Right ventricle myocardium superior (tissue), 1 donor: ENCODE measurements around the gene GSTA3. TPM values are rescaled to one million over a fixed set of nuclear protein-coding genes. Genes with fewer than 3 reads are reported as not detected.
"Not testable (repeated sequence)": the region's sequence is repeated elsewhere in the genome, so short reads cannot be mapped to it uniquely, and the experiment has no call there.

Experiments
- ATAC-seq: fragments of 200-7000 bp; cut with Tn5 transposase; one replicate; pipeline ENCODE4 v1.9.1; 2020; ENCODE audit warnings: mild to moderate bottlenecking; ENCODE audit not compliant: poor library complexity
- DNase-seq: peaks from one replicate; pipeline ENCODE4 v3.0.0-alpha.2; 2020
- intact Hi-C: fragments of 100-400 bp; cut with DNase I; formaldehyde crosslinking; loops from one replicate; pipeline ENCODE4 v1.11.2; 2022
- total RNA-seq: library from RNA; stranded (reverse); fragmentation: NEBNext Ultra II Directional; extraction: Animal tissue kit (Norgen Biotek cat#: 25700); gene quantifications from one replicate; pipeline ENCODE4 v1.2.1, GENCODE V29; 2021
- donor health status: DM: no; HTN: yes; CAD: no; lungs with severe emphysema.

GSTA3 gene
- total RNA-seq, 1 donor from 2014 or later = not detected

- intact Hi-C loops, ATAC-seq, DNase-seq: not testable (repeated sequence)
These were observed 9.3 kb upstream of the GSTA3 start for GRCh38 chr6:52918771-52919170.

GRCh38 chr6:52918027-52918686, 8.7 kb upstream of the GSTA3 start:
- intact Hi-C loops, DNase-seq, ATAC-seq: not testable (repeated sequence)

GRCh38 chr6:52914516-52914915, 5.0 kb upstream of the GSTA3 start:
- intact Hi-C loops = no loop called here
- no peak for ATAC-seq
- DNase-seq = no peak

GRCh38 chr6:52910091-52910490, 593 bp upstream of the GSTA3 start:
- intact Hi-C loops = no loop called here
- no peak for DNase-seq
- ATAC-seq = no peak

GRCh38 chr6:52909131-52909530, 367 bp downstream of the GSTA3 start:
- ATAC-seq (no peak), DNase-seq (no peak)
- intact Hi-C loops = no loop called here

- ATAC-seq = no peak
- intact Hi-C loops = no loop called here
- no peak for DNase-seq
These were observed 972 bp downstream of the GSTA3 start for GRCh38 chr6:52908526-52908925.

- ATAC-seq (no peak), DNase-seq (no peak)
- intact Hi-C loops = no loop called here
These were observed 4.8 kb downstream of the GSTA3 start for GRCh38 chr6:52904562-52905279.

- DNase-seq (no peak), ATAC-seq (no peak)
- intact Hi-C loops = no loop called here
These were observed 9.0 kb downstream of the GSTA3 start for GRCh38 chr6:52900536-52900935.

- DNase-seq, ATAC-seq, intact Hi-C loops: not testable (repeated sequence)
These were observed 13.7 kb downstream of the GSTA3 start for GRCh38 chr6:52895790-52896189.

GRCh38 chr6:52894285-52894684, 15.2 kb downstream of the GSTA3 start:
- intact Hi-C loops = no loop called here
- DNase-seq (no peak), ATAC-seq (no peak)

- intact Hi-C loops = no loop called here
- ATAC-seq = no peak
These were observed 15.7 kb downstream of the GSTA3 start for GRCh38 chr6:52893803-52894202.

GRCh38 chr6:52893221-52893620, 16.3 kb downstream of the GSTA3 start:
- ATAC-seq (no peak), DNase-seq (no peak)
- intact Hi-C loops = no loop called here

More at GRCh38 chr6:52893803-52894202, 15.7 kb downstream of the GSTA3 start:
- DNase-seq = no peak

- ATAC-seq (no peak), DNase-seq (no peak)
- intact Hi-C loops = no loop called here
These were observed 19.5 kb downstream of the GSTA3 start for GRCh38 chr6:52890018-52890417.

GRCh38 chr6:52887910-52888524, 21.5 kb downstream of the GSTA3 start:
- ATAC-seq = no peak
- no peak for DNase-seq
- intact Hi-C loops = no loop called here

- intact Hi-C loops = no loop called here
- peak; percentile 100 for ATAC-seq
- DNase-seq = no peak
These were observed 27.3 kb downstream of the GSTA3 start for GRCh38 chr6:52881996-52882841.

- no peak for ATAC-seq
- no peak for DNase-seq
- intact Hi-C loops = no loop called here
These were observed 27.9 kb downstream of the GSTA3 start for GRCh38 chr6:52881662-52881995.

- intact Hi-C loops = no loop called here
- DNase-seq (no peak), ATAC-seq (no peak)
These were observed 31.7 kb downstream of the GSTA3 start for GRCh38 chr6:52877786-52878185.

- ATAC-seq (no peak), DNase-seq (no peak)
- intact Hi-C loops = no loop called here
These were observed 32.3 kb downstream of the GSTA3 start for GRCh38 chr6:52877168-52877567.
